Measurements from ENCODE around the gene MTUS2. TPM values are rescaled to one million over a fixed set of nuclear protein-coding genes. Genes with fewer than 3 reads are reported as not detected.
A peak's percentile ranks its signal among the peaks of the same experiment; 100 is the strongest.

Gene MTUS2
- polyA plus RNA-seq, 1 donor from 2014 or later: 4.4 TPM

GRCh38 chr13:29428310-29429181 lies 608.4 kb downstream of the MTUS2 start:
- Histone ChIP-seq H2AFZ (ENCODE audit: low read depth, low read length) (peak overlapping the region; percentile 70), H3K9me3 (ENCODE audit: low read length) (no peaks in the 10 kb centered on the region), H3K4me3 (ENCODE audit: low read length) (peak overlapping the region; percentile 73), H3K9me2 (ENCODE audit: insufficient read depth, low read length) (no peaks in the 10 kb centered on the region), H3F3A (ENCODE audit: insufficient read depth, low read length, poor library complexity, severe bottlenecking) (no peaks in the 10 kb centered on the region), H3K36me3 (ENCODE audit: insufficient read depth, low read length) (no peaks in the 10 kb centered on the region), H3K9ac (ENCODE audit: low read length) (peak overlapping the region; percentile 59), H3K27ac (ENCODE audit: low read length) (no peak overlapping the region), H3K27me3 (ENCODE audit: insufficient read depth, low read depth, low read length) (no peaks in the 10 kb centered on the region), H3K79me2 (replicated peaks; ENCODE audit: insufficient read depth, low read length) (no peaks in the 10 kb centered on the region), H3K4me2 (ENCODE audit: low read length) (peak overlapping the region; percentile 92), H4K20me1 (ENCODE audit: insufficient read depth) (no peaks in the 10 kb centered on the region)
- TF ChIP-seq MXI1 (conservative IDR thresholded peaks at IDR 0.05; ENCODE audit: poor library complexity, severe bottlenecking) (peak; percentile 52), EP300 (conservative IDR thresholded peaks at IDR 0.05; ENCODE audit: poor library complexity, severe bottlenecking) (no peak)

GRCh38 chr13:29429286-29429900 lies 609.3 kb downstream of the MTUS2 start:
- Histone ChIP-seq H4K20me1 (ENCODE audit: insufficient read depth) (no peaks in the 10 kb centered on the region), H3K9me3 (ENCODE audit: low read length) (no peaks in the 10 kb centered on the region), H3K9ac (ENCODE audit: low read length) (no peak overlapping the region), H3K27me3 (ENCODE audit: insufficient read depth, low read depth, low read length) (no peaks in the 10 kb centered on the region), H3K4me2 (ENCODE audit: low read length) (no peak overlapping the region), H3K79me2 (replicated peaks; ENCODE audit: insufficient read depth, low read length) (no peaks in the 10 kb centered on the region), H3K27ac (ENCODE audit: low read length) (no peak overlapping the region), H3K9me2 (ENCODE audit: insufficient read depth, low read length) (no peaks in the 10 kb centered on the region), H2AFZ (ENCODE audit: low read depth, low read length) (no peak overlapping the region), H3K36me3 (ENCODE audit: insufficient read depth, low read length) (no peaks in the 10 kb centered on the region), H3K4me3 (ENCODE audit: low read length) (peak overlapping the region; percentile 73), H3F3A (ENCODE audit: insufficient read depth, low read length, poor library complexity, severe bottlenecking) (no peaks in the 10 kb centered on the region)
- TF ChIP-seq, protein P1, sequence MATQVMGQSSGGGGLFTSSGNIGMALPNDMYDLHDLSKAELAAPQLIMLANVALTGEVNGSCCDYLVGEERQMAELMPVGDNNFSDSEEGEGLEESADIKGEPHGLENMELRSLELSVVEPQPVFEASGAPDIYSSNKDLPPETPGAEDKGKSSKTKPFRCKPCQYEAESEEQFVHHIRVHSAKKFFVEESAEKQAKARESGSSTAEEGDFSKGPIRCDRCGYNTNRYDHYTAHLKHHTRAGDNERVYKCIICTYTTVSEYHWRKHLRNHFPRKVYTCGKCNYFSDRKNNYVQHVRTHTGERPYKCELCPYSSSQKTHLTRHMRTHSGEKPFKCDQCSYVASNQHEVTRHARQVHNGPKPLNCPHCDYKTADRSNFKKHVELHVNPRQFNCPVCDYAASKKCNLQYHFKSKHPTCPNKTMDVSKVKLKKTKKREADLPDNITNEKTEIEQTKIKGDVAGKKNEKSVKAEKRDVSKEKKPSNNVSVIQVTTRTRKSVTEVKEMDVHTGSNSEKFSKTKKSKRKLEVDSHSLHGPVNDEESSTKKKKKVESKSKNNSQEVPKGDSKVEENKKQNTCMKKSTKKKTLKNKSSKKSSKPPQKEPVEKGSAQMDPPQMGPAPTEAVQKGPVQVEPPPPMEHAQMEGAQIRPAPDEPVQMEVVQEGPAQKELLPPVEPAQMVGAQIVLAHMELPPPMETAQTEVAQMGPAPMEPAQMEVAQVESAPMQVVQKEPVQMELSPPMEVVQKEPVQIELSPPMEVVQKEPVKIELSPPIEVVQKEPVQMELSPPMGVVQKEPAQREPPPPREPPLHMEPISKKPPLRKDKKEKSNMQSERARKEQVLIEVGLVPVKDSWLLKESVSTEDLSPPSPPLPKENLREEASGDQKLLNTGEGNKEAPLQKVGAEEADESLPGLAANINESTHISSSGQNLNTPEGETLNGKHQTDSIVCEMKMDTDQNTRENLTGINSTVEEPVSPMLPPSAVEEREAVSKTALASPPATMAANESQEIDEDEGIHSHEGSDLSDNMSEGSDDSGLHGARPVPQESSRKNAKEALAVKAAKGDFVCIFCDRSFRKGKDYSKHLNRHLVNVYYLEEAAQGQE (IDR thresholded peaks at IDR 0.05; ENCODE audit: borderline replicate concordance): no peak

- no peaks in the 10 kb centered on the region for H3K27me3 ChIP-seq (ENCODE audit: insufficient read depth, low read depth, low read length)
- H3K4me2 ChIP-seq (ENCODE audit: low read length): no peak overlapping the region
- no peaks in the 10 kb centered on the region for H3K9me2 ChIP-seq (ENCODE audit: insufficient read depth, low read length)
- no peaks in the 10 kb centered on the region for H3K9me3 ChIP-seq (ENCODE audit: low read length)
- no peak overlapping the region for H3K27ac ChIP-seq (ENCODE audit: low read length)
- H3K9ac ChIP-seq (ENCODE audit: low read length): no peak overlapping the region
- no peak overlapping the region for H2AFZ ChIP-seq (ENCODE audit: low read depth, low read length)
- H3K79me2 ChIP-seq (replicated peaks; ENCODE audit: insufficient read depth, low read length): no peaks in the 10 kb centered on the region
- no peaks in the 10 kb centered on the region for H3K36me3 ChIP-seq (ENCODE audit: insufficient read depth, low read length)
- H4K20me1 ChIP-seq (ENCODE audit: insufficient read depth): no peaks in the 10 kb centered on the region
- no peak for TF ChIP-seq EP300 (conservative IDR thresholded peaks at IDR 0.05; ENCODE audit: poor library complexity, severe bottlenecking)
- TF ChIP-seq, protein P2, sequence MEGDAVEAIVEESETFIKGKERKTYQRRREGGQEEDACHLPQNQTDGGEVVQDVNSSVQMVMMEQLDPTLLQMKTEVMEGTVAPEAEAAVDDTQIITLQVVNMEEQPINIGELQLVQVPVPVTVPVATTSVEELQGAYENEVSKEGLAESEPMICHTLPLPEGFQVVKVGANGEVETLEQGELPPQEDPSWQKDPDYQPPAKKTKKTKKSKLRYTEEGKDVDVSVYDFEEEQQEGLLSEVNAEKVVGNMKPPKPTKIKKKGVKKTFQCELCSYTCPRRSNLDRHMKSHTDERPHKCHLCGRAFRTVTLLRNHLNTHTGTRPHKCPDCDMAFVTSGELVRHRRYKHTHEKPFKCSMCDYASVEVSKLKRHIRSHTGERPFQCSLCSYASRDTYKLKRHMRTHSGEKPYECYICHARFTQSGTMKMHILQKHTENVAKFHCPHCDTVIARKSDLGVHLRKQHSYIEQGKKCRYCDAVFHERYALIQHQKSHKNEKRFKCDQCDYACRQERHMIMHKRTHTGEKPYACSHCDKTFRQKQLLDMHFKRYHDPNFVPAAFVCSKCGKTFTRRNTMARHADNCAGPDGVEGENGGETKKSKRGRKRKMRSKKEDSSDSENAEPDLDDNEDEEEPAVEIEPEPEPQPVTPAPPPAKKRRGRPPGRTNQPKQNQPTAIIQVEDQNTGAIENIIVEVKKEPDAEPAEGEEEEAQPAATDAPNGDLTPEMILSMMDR (IDR thresholded peaks at IDR 0.05; ENCODE audit: poor library complexity, severe bottlenecking): no peak
- no peak for TF ChIP-seq SMC3 (conservative IDR thresholded peaks at IDR 0.05; ENCODE audit: poor library complexity)
- no peak for TF ChIP-seq EZH2 (IDR thresholded peaks at IDR 0.05; ENCODE audit: borderline replicate concordance, insufficient read depth, low read length, poor library complexity, severe bottlenecking)
- TF ChIP-seq MXI1 (conservative IDR thresholded peaks at IDR 0.05; ENCODE audit: poor library complexity, severe bottlenecking): no peak
- TF ChIP-seq, protein P1 (IDR thresholded peaks at IDR 0.05; ENCODE audit: borderline replicate concordance): no peak
- H3K4me3 ChIP-seq (ENCODE audit: low read length): no peak overlapping the region
- H3F3A ChIP-seq (ENCODE audit: insufficient read depth, low read length, poor library complexity, severe bottlenecking): no peaks in the 10 kb centered on the region
These were observed 614.2 kb downstream of the MTUS2 start for GRCh38 chr13:29434217-29434945.

Data from neural cell (in vitro differentiated cells).